ENCODE measurements around the gene GINS1. TPM values are rescaled to one million over a fixed set of nuclear protein-coding genes. Genes with fewer than 3 reads are reported as not detected.

Gene GINS1
- total RNA-seq, 1 experiment from 2014 or later = 30.4 TPM

DNA sequence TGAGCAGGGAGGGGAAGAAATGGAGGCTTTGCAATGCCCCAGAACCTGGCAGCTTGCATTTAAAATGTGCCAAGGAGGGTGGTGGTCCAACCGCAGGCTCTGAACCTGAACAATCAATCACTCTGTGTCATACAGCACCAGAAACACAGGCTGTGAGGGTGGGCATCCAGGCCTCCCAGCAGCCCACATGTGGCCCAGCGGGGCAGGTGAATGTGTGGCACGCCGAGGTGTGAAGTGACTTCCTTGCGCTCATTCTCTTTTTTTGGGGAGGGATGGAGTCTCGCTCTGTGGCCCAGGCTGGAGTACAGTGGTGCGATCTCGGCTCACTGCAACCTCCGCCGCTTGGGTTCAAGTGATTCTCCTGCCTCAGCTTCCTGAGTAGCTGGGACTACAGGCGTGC lies 80.5 kb downstream of the GINS1 start (continued):
- TF ChIP-seq, protein P1, sequence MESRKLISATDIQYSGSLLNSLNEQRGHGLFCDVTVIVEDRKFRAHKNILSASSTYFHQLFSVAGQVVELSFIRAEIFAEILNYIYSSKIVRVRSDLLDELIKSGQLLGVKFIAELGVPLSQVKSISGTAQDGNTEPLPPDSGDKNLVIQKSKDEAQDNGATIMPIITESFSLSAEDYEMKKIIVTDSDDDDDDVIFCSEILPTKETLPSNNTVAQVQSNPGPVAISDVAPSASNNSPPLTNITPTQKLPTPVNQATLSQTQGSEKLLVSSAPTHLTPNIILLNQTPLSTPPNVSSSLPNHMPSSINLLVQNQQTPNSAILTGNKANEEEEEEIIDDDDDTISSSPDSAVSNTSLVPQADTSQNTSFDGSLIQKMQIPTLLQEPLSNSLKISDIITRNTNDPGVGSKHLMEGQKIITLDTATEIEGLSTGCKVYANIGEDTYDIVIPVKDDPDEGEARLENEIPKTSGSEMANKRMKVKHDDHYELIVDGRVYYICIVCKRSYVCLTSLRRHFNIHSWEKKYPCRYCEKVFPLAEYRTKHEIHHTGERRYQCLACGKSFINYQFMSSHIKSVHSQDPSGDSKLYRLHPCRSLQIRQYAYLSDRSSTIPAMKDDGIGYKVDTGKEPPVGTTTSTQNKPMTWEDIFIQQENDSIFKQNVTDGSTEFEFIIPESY (IDR thresholded peaks at IDR 0.05; ENCODE audit: extremely low read depth, insufficient replicate concordance, low read length) = no peak

DNA sequence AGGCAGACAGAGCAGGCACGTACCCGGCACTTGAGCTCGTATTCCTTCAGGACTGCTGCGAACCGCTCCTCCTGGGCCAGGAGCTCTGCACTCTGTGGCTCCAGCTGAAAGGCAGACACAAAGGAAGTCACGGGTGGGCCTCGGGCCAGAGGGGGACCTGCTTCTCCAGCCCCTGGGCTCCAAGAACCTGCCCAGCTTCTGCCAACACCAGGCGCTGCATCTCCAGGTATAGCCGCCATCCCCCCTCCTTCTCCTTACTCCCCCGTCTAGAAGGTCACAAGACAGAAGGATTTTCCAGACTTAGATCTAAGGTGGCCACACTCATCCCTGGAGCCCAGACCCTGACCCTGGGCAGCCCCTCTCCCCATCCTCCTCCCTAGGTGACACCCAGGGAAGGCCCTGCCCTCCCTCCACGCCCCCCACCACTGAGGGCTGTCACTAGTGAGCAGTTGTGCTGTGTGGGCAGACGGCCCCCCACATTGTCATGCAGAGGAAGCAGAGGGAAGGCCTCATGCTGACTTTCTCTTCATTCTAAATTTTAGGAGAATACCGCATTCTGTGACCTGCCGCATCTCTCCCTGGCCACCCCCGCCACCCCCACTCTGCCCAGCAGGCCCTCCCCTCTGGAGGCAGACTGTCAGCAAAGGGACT lies 81.9 kb downstream of the GINS1 start:
- intact Hi-C loops (cut with micrococcal nuclease) = no loop called here
- Histone ChIP-seq H3K36me3 (ENCODE audit: control insufficient read depth in 1 of 2, insufficient read depth in 2 of 2, low read length in 2 of 2) (no peaks in the 10 kb centered on the region; a peak in 1 of 4 replicates), H3K27ac (ENCODE audit: low read depth, low read length) (no peak overlapping the region), H3K27me3 (ENCODE audit: insufficient read depth, low read length) (no peaks in the 10 kb centered on the region), H3K4me1 (ENCODE audit: control insufficient read depth in 1 of 2, insufficient read depth in 2 of 2, low read length in 2 of 2) (no peaks in the 10 kb centered on the region), H4K20me1 (ENCODE audit: insufficient read depth) (no peaks in the 10 kb centered on the region), H3K4me2 (ENCODE audit: low read length) (no peak overlapping the region), H3K9me2 (ENCODE audit: insufficient read depth) (no peaks in the 10 kb centered on the region), H3K79me2 (ENCODE audit: insufficient read depth, low read length) (no peaks in the 10 kb centered on the region), H2AFZ (ENCODE audit: low read depth, low read length, poor library complexity, severe bottlenecking) (no peak overlapping the region), H3K9ac (ENCODE audit: low read length) (no peak overlapping the region), H3K9me3 (ENCODE audit: control insufficient read depth in 1 of 2, insufficient read depth in 1 of 2, low read depth in 1 of 2, low read length in 2 of 2) (no peaks in the 10 kb centered on the region), H3K4me3 (replicated peaks in 1 of 2; ENCODE audit: low read depth in 1 of 2, low read length in 2 of 2) (no peak overlapping the region)
- ATAC-seq (no peak), DNase-seq (ENCODE audit: low read depth, low spot score) (no peak)
- CTCF ChIA-PET = no interaction called here
- TF ChIP-seq, protein P2, sequence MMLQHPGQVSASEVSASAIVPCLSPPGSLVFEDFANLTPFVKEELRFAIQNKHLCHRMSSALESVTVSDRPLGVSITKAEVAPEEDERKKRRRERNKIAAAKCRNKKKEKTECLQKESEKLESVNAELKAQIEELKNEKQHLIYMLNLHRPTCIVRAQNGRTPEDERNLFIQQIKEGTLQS (IDR thresholded peaks at IDR 0.05) = no peak
- no peak for TF ChIP-seq CBX3 (IDR thresholded peaks at IDR 0.05; ENCODE audit: low read depth)
- TF ChIP-seq, protein P3, sequence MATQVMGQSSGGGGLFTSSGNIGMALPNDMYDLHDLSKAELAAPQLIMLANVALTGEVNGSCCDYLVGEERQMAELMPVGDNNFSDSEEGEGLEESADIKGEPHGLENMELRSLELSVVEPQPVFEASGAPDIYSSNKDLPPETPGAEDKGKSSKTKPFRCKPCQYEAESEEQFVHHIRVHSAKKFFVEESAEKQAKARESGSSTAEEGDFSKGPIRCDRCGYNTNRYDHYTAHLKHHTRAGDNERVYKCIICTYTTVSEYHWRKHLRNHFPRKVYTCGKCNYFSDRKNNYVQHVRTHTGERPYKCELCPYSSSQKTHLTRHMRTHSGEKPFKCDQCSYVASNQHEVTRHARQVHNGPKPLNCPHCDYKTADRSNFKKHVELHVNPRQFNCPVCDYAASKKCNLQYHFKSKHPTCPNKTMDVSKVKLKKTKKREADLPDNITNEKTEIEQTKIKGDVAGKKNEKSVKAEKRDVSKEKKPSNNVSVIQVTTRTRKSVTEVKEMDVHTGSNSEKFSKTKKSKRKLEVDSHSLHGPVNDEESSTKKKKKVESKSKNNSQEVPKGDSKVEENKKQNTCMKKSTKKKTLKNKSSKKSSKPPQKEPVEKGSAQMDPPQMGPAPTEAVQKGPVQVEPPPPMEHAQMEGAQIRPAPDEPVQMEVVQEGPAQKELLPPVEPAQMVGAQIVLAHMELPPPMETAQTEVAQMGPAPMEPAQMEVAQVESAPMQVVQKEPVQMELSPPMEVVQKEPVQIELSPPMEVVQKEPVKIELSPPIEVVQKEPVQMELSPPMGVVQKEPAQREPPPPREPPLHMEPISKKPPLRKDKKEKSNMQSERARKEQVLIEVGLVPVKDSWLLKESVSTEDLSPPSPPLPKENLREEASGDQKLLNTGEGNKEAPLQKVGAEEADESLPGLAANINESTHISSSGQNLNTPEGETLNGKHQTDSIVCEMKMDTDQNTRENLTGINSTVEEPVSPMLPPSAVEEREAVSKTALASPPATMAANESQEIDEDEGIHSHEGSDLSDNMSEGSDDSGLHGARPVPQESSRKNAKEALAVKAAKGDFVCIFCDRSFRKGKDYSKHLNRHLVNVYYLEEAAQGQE (IDR thresholded peaks at IDR 0.05; ENCODE audit: low read depth) = no peak
- no peak for TF ChIP-seq SIN3A (IDR thresholded peaks at IDR 0.05; ENCODE audit: low read depth)
- TF ChIP-seq ZNF274 (IDR thresholded peaks at IDR 0.05; ENCODE audit: low read depth, low read length) = no peak
- TF ChIP-seq JUND (IDR thresholded peaks at IDR 0.05) = no peak
- TF ChIP-seq SP1 (IDR thresholded peaks at IDR 0.05; ENCODE audit: low read depth) = no peak
- TF ChIP-seq SRF (IDR thresholded peaks at IDR 0.05; ENCODE audit: low read depth) = no peak
- TF ChIP-seq EZH2phosphoT487 (IDR thresholded peaks at IDR 0.05; ENCODE audit: borderline replicate concordance) = no peak
- no peak for TF ChIP-seq EGR1 (IDR thresholded peaks at IDR 0.05; ENCODE audit: low read depth)
- TF ChIP-seq ELF1 (IDR thresholded peaks at IDR 0.05; ENCODE audit: borderline replicate concordance, low read depth) = no peak
- no peak for TF ChIP-seq POLR2A (IDR thresholded peaks at IDR 0.05; ENCODE audit: borderline replicate concordance, extremely low read depth, insufficient read depth, insufficient read length)
- no peak for TF ChIP-seq ZFX (IDR thresholded peaks at IDR 0.05)
- TF ChIP-seq, protein P1 (IDR thresholded peaks at IDR 0.05; ENCODE audit: extremely low read depth, insufficient replicate concordance, low read length) = no peak
- TF ChIP-seq CEBPB (IDR thresholded peaks at IDR 0.05; ENCODE audit: low read depth) = no peak
- TF ChIP-seq EZH2 (IDR thresholded peaks at IDR 0.05) = no peak
- RAD21 ChIA-PET (ENCODE audit: low non-redundant PET in 1 of 2, low total read pairs in 2 of 2, uncharacterized antibody in 2 of 2, unreplicated experiment in 2 of 2) = no interaction called here
- no TSS peak for BruUV-seq (replicated peaks)
- POLR2A ChIA-PET = no interaction called here

All from HCT116 (cell line).